NK-92 (cell line): Measurements from ENCODE around the gene SYT9.

Experiments
- DNase-seq: peaks from one replicate; lab custom pipeline; 2025; ENCODE audit not compliant: unreplicated experiment; lab: John Stamatoyannopoulos, UW

Gene SYT9

DNA sequence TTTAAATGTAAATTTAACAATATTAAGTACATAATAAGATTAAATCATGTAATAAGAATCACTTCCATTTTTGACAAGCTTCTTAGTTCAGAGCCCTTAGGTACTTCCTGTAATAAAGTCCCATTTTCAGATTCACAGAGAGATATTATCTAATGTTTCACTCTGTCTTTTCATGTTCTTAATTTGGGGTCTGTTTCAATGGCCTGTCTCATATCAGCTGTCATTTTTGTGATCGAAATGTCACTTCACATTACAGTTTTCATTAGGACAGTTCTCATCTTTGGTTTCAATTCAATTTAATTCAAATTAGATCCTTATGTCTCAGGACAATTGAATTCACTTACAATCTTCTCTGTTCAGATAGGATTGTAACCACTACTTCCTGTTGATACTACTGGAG, 211.0 kb downstream of the SYT9 start:
- no peak for DNase-seq

DNA sequence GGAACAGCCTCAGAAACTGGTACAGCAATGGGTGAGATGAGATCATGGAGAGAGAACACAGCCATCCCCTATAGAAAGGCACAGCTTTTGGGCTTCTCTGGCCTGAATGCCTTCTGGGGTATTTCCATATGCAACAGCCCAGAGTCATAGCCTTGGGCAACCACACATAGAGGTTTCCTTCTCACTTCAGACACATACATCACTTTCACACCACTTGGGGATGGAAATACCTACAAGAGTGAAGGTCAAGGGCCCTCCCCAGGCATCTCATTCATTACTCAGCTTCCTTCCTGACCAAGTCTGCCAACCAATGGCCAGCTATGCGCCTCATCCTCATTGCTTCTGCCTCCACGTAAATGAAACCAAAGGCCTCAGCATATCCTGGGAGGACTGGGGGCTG, 215.9 kb downstream of the SYT9 start:
- no peak for DNase-seq

- no peak for DNase-seq
These were observed 217.7 kb downstream of the SYT9 start for GRCh38 chr11:7469351-7469865.

DNA sequence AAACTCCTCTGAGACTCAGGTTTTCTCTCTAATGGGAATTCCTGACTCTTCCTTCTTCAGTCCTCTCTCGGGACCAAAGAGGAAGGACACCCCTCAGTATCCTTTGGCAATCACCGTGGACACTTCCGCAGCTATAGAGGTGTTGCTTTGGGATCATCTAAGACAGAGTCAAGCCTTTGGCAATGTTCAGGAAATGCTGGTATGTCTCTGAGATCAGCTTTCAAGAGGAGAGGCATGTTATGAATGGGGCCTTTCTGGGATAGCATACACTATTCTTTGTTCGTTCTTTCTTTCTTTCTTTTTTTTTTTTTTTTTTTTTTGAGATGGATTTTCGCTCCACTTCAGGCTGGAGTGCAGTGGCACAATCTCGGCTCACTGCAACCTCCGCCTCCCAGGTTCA, 219.4 kb downstream of the SYT9 start:
- DNase-seq = no peak

DNA sequence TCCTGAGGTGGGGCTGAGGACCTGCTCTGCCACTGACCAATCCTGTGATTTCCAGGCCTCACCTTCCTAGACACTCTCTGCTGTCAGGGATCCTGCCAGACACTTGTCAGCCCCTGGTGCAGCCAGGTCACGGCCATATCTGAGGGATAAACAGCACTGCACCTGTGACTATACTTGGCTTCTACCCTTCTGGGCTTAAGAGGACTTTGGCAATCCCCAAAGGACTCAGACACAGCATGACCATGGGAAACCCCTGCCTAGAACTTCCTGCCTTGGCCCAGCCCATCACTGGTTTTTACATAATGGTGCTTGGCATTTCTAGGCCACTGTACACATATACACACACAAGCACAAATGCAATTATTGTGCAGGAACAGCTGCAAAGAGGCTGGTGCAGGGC, 222.0 kb downstream of the SYT9 start:
- DNase-seq = no peak

- DNase-seq = no peak
These were observed 228.4 kb downstream of the SYT9 start for GRCh38 chr11:7480113-7480512.

DNA sequence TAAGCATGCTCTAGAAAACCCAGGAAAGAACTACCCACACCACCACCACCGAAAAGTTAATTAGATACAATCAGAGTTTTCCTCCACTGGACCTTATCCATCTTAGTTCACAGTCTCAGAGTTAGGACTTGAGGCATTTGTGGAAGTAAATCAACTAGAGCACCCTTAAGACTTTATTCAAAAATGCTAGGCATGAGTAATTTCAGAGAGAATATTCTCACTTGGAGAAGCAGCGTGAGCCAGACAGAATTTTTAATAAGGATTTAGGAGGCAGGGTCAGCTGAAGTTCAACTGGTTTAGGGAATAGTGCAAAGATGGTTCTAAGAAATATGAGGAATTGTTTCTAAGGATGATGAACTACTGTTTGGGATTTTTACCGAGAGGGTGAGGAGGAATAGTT, 232.4 kb downstream of the SYT9 start:
- DNase-seq = no peak

- no peak for DNase-seq
These were observed 232.9 kb downstream of the SYT9 start for GRCh38 chr11:7484645-7485044.

DNA sequence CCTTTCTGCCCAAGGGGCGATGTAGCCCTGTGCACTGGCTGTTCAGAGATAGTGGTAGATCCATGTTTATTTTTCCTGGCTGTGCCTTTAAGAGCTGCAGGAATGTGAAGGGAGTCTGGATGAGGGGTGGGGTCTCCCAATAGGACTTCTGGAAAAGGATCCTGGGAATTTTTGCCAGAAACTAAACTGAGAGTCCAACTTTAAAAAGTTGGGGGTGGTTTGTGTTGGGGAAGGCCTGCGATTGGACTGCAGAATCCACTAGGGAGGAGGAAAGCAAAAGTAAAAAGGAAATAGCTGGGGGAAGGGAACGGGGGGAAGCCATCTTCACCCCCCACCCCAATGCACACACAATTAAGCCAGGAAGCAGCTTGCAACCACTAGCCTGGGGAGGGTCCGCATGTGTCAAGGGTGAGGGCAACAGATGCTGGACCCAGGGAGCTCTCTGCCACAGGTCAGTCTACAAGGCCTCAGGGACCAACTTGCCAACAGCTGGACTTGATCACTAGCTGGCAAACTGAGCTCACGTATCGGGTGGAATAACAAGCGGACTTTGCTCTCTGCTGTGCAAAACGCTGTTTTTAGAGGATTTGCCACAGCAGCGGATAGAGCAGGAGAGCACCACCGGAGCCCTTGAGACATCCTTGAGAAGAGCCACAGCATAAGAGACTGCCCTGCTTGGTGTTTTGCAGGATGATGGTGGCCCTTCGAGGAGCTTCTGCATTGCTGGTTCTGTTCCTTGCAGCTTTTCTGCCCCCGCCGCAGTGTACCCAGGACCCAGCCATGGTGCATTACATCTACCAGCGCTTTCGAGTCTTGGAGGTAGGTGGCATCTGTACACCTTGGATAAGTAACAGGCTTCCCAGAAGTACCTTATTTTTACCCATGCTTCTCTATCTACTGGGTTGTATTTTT, 233.7 kb downstream of the SYT9 start, which contains the start of gene OLFML1:
TSS of gene OLFML1 (plus strand) at position 321 of the 912 bp plus-strand sequence. CDS start at position 691, 370 bp downstream.
- no peak for DNase-seq

- DNase-seq = no peak
These were observed 234.5 kb downstream of the SYT9 start for GRCh38 chr11:7486098-7486780.

GRCh38 chr11:7486781-7487140, 235.1 kb downstream of the SYT9 start:
- DNase-seq = no peak

DNA sequence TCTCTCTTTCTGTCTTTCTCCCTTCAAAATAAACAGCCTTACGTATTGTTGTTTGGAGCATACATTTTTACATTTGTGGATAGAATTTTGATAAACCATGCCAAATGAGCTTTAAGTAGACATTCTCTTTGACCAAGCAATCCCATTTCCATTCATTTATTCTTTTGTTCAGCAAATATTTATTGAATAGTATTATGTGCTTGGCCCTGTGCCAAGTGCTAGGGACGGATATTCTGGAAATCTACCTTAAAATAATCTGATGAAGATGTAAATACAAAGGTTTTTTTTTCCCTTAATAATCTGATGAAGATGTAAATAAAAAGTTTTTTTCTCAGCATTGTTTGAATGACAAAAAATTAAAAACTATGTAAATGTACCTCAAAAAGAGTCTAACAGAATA, 235.7 kb downstream of the SYT9 start:
- no peak for DNase-seq

GRCh38 chr11:7488681-7489080, 237.0 kb downstream of the SYT9 start:
- no peak for DNase-seq

DNA sequence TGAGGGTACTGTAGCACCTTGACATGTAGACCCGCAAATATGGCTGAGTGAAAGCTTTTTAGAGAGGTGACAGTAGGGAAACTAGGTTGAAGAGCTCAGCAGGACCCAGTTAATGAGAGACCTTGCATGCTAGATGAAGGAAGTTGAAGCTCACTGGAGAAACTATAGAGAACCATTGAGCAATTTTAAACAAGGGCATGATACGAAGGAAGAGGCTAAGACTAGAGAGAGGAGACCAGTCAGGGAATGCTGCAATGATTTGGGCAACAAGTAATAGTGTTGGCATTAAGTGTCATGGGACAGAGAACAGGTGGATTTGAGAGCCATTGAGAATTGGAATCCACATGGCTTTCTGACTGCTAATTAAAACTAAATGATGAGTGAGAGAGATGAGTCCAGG, 237.7 kb downstream of the SYT9 start:
- no peak for DNase-seq

DNA sequence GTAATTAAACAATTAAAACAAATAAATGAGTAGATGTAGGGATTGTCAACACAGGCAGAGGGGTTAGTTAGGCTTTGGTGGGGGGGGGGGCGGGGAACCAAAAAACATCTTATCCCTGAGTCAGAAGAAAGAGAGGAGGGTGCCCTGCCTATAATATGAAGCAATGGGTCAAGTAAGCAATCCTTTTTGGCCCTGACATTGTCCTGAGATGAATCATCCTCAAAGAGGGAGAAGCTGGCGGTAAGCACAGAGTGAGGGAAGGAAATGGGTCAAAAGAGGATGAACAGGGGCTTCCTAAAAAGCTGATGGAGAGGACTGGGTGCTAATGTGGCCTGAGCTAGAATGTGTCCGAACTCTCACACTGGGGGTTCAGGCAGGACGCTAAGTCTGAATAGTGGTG, 238.3 kb downstream of the SYT9 start:
- no peak for DNase-seq

DNA sequence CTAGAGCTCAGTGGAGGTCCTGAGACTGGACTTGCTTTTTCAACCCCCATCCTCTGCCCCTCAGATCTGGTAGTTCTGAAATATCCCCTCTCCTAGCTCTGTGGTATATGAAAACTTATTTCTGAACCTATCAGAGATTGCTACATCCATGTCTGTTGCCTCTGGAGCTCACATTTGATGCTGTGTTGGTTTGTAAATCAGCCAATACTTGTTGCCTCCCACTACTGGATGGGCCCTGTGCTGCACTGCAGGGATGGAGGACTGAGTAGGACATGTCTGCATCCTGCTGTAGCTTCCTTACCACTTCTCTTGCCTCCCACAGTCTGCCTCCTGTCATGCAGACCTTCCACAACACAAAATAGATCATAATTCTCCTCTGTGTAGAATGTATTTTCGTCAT, 238.8 kb downstream of the SYT9 start:
- DNase-seq = no peak

DNA sequence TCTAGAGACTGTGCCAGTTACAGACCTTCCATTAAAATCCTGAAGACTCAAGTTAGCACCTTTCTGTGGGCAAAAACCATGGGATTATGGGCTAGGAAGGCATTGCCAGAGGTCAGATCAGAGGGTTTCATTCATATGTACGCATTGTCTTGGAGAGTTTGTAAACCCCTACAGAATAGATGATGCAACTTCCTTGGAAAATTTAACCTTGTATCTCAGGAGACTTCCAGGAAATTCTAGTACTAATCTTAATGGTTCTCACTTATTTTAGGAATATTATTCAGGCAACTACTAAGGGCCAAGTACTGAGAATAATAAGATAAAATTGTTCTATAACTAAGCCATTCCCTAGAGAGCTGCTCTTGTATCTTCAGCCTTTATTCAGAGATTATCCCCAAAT, 240.5 kb downstream of the SYT9 start:
- no peak for DNase-seq

- no peak for DNase-seq
These were observed 242.0 kb downstream of the SYT9 start for GRCh38 chr11:7493670-7494069.

DNA sequence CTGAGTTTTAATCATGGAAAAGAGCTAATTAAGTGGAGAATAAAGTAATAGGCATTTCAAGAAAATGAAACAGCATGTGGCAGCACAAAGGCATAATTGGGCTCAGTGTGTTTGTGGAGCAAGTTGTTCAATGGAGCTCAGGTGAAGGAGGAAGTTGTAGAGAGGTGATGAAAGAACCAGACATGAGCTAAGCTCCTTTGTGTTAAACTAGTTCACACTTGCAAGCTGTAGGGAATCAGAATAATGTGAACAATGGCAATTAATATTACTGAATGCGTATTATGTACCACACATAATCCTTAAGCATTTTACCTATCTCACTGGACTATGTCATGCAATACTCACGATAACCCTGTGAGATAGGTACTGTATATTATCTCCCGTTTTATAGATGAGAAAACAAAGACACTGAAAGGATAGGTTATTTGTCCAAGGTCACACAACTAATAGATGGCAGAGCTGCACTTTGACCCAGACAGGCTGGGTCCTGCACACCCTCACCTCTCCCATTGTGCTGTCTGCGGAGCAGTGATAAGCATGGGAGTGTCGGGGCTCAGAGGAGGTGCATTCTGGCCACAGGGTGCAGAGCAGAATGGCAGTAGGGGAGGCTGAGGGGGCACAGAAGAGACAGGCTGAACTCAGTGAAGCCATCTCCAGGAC, 242.5 kb downstream of the SYT9 start:
- no peak for DNase-seq

GRCh38 chr11:7495882-7496551, 244.3 kb downstream of the SYT9 start:
- DNase-seq = no peak

DNA sequence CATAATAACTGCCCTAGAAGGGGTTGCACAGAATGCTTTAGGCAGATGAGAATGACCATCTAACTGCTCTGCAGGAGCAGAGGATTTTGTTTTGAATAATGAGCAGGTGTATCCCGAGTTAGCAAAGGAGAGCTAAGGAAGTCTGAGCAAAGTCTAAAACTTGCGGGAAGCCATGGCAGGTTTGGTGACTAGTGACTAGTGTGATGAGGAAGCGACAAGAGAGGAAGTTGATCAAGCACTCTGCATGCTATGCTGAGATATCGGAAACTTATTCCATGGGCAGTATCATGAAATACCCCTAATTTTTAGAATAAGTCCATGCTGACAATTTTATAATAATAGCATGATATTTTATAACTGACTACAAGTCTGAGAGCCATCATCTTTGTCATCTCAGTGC, 246.5 kb downstream of the SYT9 start:
- DNase-seq = no peak
